HG02884 (cell line): ENCODE measurements around the gene PLA2G4B.

Experiments used
- ATAC-seq: cut with Tn5 transposase; IDR thresholded peaks from one replicate; pipeline ENCODE4 v1.9.1; 2021; ENCODE audit warnings: mild to moderate bottlenecking, moderate library complexity; ENCODE audit not compliant: unreplicated experiment

Gene PLA2G4B

DNA sequence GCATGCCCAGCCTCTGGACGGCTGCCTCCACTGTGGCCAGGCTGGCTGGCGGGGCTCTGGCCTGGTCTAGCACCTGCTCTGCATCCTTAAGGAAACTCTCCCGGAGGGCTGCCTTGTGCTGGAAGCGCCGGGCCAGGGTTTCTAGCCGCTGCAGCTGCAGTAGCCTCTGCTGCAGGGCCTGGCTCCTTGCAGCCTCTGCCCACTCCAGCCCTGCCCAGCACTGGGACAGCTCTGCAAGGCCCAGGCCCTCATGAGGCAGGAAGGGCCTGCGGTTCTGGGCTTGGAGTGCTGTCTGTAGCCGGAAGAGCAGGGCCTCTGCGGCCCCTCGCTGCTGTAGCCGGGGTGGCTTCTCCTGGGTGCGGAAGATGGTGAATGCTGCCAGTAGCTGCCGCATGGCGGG lies 47.2 kb downstream of the PLA2G4B start:
- ATAC-seq, result no peak

DNA sequence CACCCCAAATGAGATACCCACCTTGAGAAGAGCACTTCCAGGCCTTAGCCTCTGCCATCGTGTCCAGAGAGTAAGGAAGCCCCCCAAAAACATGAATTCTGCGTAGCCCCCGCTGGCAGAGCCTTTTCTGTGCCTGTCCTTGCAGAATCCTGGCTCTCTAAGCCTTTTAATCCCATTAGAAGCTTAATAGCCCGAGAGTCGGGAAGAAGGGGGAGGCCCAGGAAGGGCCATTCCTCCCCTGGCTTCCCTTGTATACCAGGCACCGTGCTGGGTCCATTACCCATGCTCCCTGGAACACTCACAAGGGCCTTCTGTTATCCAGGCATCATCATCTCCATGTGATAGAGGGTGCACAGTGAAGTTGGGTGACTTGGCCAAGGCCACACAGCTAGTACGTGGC lies 48.1 kb downstream of the PLA2G4B start:
- no peak for ATAC-seq

DNA sequence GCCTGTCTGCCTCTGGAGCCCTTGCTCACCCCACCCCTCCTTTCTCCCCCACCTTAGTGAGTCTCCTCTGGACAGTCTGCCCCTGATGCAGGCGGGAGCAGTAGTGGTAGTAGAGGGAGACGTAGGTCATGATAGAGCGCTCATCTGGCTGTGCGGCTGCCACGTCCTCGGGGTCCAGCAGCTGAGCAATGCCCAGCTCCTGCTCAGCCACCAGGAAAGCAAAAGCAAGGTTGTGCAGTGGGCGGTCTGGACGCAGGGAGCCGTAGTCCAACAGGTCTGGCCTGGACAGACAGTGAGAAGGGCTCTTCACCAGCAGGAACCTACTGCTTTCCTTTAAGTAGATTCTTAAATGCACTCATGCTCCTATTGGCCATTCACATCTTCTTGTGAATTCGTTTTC lies 48.5 kb downstream of the PLA2G4B start:
- ATAC-seq, result no peak

DNA sequence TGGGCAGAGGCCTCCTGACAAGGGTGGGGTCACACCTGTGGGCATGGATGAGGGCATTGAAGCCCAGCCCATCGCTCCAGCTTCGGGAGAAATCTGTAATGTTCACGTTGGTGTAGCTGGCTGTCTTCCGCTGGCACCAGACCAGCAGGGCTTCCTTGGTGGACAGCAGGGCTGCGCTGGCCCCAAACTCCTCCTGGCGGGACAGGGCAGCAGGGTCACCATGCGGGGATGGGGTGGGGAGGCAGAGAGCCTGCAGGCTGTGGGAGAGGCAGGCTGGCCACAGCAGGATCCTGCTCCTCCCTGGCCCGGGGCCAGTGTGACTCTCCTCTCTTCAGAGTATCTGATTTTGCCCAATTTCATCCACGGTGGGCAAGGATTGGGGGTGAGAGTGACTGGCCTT lies 49.2 kb downstream of the PLA2G4B start:
- ATAC-seq, result no peak

DNA sequence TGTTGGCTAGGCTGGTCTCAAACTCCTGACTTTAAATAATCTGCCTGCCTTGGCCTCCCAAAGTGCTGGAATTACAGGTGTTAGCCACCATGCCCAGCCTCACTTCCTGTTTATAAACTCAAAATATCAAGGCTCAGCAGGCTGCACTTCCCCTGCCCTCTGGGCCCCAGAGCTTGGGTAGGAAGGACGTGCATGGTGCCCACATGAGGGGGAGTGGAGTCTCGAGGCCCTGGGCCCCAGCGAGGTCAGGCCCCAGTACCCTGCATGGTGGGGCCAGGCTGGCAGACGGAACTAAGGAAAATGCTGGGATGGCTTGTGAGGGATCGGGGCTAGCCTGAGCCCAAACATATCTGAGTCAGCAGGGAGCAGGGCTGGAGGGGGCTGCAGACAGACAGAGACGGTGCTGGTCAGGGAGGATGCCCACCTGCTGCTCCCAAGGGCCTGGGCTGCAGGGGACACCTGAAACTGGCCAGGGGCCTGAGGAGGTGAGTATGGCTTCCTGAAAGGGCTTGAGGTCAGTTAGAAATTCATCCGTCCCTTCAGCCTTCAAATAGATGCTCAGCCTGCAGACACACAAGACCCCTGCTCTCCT lies 50.1 kb downstream of the PLA2G4B start:
- no peak for ATAC-seq

DNA sequence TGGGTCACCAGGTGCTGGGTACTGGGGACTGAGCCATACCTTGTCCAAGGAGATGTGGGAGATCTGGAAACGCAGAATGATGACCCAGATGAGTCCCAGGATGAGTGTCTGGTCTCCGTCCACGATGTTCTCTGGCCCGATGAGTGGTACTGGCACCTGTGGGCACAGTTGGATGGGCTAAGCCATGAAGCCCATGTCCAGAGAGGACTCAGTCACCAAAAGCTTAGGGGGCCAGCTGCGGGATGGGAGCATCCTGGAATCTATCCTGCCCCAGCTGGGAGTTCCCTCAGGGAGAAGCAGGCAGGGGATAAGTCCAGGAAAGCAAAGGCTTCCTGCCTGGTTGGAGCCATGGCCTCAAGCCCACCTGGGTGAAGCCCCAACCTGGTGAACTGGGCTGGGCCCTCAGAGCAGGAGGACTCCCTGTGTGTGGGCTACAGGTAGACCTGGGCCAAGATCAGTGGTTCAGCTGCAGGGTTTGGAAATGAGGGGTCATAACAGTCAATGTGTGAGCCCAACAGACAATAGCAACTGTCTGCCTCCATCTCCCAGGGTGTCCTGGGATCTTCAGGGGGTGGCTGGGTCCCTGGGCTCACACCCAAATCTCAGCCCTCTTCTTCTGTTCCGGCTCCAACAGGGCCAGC lies 51.5 kb downstream of the PLA2G4B start:
- no peak for ATAC-seq

DNA sequence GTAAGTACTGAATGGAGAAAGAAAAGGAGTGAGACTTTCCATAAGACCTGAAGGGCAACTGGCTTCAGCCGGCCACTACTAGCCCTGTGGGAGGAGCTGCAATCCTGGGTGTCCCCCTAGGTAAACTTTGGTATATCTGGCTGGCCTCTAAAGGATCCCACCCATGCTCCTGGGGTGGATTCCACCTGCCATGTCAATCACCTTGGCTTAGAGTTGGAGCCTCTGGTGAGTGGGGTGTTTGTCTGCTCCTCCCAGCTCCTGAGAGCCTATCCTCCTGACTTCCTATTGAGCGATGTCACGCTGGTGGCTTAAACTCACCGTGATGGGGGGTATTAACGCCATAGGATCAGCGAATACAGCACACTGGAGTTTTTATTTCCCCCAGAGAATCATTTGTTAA lies 52.6 kb downstream of the PLA2G4B start:
- no peak for ATAC-seq

DNA sequence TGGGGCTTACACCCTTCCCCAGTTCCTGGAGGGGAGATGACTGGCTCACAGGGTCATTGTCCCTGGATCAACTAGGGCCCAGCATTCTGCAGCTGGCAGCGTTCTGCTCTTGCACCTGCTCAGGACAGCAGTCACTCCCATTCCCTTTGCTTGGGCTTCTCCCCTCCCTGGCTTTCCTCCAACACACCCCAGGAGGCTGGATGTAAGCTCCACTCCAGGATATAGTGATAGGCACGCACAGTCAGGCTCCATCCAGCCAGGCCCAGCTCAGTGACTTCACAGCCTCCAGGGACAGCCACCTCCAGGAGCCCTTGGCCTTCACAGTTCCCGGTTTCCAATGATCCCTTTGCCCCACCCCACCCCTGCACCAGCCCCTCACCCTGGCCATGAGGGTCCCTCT lies 53.3 kb downstream of the PLA2G4B start:
- no peak for ATAC-seq

DNA sequence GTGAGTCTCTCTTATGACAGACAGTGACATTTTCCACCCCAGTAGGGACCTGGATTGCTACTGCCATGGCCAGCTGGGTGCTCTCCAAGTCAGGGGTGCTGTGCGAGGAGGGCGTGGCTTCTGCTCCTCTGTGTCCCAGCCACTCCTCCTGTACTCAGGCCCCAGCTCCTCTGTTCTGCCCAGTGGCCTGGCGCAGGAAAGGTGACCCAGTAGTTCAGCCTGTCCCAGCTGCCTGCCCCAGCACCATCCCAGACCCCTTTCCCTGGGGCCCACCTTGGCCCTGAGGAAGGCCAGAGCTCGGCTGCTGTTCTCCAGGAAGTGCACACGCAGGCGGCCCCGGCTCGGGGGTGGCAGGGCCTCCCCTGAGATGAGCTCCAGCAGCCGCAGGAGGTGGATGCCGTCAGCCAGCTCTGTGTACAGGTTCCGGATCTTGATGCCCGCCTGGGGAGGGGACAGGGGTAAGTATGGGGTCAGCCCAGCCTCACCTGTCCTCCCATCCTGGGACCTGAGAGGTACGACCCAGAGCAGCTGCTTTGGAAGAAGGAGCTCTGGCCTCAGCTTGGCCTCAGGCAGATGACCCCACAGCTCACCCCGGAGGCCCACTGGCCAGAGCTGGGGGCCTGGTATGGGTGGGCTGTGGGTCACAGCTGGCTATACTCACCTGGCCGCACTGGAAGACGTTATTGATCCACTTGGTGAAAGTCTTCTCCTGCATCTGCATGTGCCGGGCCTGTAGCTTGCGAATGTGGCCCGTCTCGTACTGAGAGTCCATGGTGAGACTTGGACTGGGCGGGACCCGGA lies 54.2 kb downstream of the PLA2G4B start:
- ATAC-seq, result no peak

DNA sequence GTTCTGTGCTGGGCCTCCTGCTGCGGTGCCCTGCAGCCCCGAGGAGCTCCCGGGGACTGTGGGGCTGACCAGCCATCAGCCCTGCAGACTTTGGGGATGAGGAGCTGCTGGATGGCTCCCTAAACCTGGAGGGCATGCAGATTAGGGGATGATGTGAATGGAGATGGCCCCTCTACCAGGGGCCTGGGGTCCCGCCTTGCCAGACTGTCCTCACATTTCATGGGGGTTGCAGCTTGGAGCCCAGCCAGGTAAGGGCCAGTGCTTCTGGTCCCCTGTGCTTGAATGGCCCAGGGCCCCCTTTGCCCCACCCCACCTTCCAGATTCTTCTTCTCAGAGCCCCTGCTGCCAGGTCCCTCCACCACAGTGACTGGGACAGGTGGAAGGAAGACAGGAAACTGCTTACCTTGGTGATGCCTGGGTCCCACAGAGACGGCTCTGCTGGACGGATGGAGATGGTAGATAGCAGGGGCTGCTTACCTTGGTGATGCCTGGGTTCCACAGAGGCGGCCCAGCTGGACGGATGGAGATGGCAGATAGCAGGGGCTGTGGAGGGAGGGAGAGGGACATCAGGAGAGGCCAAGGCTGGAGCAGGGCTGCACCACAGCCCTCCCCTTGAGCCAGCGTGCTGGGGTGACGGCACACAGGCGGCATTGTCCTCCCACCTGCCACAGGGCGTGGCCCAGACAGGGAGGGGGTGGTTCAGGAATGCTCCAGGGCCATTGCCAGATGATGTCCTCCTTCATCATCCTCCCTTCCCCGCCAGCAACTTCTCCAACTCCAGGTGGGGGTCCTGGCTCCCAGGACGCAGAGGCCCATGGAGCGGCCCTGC lies 55.0 kb downstream of the PLA2G4B start, which contains the start of gene SPTBN5:
SPTBN5 (minus strand) TSS at position 632 of the 829 bp plus-strand sequence; CDS start at position 76, 556 bp downstream.
- no peak for ATAC-seq

DNA sequence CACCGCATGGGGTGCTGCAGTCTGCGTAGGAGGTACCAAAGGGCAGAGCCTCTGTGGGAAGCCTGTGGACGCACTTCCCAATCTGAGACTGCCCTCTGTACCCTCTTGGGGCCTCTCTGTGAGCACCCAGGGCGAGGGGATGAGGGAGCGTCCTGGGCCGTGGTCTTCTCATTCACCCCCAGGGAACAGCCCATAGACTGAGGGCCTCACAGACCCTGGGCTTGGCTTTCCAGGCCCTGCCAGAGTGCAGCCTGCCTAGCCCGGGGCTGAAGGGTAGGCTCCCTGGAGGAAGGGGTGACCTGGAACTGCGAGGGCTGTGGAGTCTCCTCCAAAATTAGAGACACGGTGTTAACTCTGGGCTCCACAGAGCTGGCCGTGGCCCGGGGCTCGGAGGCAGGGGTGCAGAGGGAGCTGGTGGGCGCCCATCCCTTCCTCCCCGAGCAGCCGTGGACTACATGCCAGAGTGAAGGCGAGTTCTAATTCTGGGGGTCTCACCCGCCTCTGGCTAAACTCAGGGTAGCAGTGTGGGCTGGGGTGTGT lies 55.7 kb downstream of the PLA2G4B start:
- no peak for ATAC-seq

DNA sequence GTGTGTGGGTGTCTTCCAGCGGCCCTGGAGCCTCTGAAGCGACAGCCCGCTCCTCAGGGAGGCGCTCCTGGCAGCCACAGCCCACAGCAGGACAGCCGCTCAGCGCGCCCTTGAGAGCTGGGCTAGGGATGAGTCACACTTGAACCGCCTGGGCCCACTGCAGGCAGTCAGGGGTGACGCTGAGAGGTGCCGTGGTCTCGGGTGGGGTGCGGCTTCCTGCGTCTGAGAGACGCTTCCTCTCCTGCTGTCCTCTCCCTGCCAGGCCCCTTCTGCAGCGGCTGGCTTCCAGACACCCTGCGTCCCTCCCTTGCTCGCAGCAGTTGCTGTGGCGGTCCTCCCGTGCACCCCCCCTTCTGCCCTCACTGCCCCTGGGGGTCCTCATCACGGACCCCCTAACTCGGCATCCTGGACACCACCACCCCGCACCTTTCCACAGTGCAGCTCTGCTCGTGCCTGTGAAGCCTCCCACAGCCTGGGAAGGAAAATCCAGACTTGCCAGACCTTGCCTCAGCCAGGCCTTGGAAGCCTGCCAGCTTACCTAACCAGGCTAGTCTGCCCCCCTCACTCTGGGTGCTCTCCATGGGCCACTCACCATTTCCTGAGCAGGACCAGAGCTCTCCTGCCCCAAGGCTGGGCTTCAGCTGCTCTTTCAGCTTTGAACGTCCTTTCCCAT lies 56.3 kb downstream of the PLA2G4B start:
- ATAC-seq, result peak; percentile 95

DNA sequence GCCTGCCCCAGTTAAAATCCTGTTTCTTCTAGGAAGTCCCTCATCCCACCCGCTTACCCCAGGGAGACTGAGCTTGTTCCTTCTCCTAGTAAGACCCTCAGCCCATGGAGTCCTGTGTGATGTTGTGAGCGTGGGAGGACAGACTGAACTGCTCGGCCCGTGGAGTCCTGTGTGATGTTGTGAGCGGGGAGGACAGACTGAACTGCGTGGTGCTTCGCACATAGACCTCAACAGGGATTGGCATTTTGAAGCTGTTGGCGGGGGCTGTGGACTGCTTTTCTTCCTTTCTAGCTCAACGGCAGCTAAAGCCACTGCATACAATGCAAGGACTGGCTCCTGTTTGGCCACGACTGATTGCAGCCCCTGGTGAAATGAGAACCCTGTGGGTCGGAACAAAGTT lies 56.8 kb downstream of the PLA2G4B start:
- ATAC-seq, result no peak

DNA sequence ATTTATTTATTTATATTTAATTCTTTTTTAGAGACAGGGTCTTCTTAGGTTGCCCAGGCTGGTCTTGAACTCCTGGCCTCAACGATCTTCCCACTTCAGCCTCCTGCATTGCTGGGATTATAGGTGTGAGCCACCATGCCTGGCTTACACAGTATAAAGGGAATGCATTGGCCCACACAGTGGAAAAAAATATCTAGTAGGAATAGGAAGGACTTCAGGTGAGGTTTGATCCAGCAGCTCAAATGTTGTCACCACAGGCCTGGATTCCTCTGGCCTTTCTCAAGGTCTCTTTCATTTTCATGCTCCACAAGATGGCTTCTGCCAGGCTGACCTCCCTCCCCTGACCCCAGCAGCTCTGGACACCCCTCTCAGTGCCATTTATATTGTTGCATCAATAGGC lies 57.3 kb downstream of the PLA2G4B start:
- no peak for ATAC-seq

DNA sequence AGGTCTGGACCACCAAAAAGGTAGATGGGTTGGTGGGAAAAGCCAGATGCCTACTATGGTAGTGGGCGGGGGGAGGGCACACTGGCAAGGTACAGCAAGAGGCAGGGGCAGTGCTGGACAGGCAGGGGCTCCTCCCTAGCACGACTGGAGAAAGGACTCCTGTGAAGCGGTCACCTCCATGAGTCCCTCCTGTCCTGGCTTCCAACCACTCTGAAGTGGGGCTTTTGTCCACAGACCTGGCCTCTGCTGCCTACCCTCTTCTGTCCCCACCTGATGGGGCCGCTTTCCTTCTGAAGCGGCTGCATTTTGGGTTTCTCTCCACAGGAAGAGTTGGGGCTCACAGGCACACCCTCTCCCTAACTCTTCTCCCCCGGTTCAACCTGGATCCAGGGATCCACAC lies 57.9 kb downstream of the PLA2G4B start:
- no peak for ATAC-seq

DNA sequence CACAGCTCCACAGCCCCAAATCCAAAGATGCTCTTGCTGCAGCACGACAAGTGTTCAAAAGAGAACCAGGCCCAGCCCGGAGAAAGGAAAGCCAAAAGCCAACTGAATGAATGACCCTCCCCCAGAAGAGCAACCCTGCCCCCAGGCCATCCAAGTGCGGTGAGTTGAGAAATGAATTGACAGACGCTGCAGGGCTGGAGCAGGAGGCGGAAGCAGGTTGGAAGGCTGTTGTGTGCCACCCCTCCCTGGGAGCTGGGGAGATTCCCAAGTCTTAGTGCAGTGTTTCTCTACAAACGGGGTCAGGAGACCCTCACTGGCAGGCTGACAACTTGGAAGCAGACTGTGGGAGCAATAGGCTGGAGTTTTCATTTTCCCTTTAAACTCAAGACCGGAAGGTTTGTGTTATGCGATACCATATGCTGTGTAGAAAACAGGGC lies 58.7 kb downstream of the PLA2G4B start:
- ATAC-seq, result no peak
